ENCODE data around the gene PAPPA2.

DNA sequence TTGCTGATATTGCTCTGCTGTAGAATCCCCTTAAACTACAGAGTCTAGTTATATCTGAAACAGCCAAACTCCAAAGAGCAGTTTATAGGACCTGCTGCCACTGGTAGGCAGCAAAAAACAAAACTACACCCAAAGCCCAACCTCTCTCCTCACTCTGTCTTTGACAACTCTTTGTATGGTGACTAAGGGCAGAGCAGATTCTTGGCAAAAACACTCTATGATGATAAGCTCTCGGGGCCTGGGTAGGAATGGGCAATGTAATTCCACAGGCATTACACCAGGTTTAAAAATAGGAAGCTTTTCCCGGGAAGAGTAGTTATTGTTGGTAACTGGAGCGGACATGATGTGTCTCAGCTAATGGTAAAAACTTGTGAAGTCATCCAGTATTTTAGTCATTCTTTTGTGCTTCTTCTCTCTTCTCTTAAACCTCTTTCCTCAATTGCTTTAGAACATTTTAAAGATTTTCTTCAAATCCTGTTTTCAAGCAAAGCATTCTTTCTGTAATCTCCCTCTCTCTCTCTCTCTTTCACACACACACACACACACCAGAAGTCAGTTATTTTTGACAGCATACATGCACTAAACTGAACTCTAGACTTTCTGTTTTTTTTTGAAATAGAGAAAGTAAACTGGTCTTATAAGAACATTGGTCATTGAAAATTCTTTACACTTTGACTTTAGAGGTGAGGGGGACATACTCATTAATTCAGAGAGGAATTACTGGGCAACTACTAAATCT lies 193.5 kb downstream of the PAPPA2 start:
- TF ChIP-seq, protein P1, sequence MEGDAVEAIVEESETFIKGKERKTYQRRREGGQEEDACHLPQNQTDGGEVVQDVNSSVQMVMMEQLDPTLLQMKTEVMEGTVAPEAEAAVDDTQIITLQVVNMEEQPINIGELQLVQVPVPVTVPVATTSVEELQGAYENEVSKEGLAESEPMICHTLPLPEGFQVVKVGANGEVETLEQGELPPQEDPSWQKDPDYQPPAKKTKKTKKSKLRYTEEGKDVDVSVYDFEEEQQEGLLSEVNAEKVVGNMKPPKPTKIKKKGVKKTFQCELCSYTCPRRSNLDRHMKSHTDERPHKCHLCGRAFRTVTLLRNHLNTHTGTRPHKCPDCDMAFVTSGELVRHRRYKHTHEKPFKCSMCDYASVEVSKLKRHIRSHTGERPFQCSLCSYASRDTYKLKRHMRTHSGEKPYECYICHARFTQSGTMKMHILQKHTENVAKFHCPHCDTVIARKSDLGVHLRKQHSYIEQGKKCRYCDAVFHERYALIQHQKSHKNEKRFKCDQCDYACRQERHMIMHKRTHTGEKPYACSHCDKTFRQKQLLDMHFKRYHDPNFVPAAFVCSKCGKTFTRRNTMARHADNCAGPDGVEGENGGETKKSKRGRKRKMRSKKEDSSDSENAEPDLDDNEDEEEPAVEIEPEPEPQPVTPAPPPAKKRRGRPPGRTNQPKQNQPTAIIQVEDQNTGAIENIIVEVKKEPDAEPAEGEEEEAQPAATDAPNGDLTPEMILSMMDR (IDR thresholded peaks at IDR 0.05; ENCODE audit: insufficient read depth, low read length, poor library complexity, severe bottlenecking): no peak
- no peak for TF ChIP-seq EZH2phosphoT487 (conservative IDR thresholded peaks at IDR 0.05; ENCODE audit: low read length)
